GM10248 (cell line): ENCODE results near the gene CCSAP.

Experiments used
- CTCF ChIA-PET: fragments of 300-600 bp; sonication (Branson Sonifier 250); formaldehyde crosslinking; extraction: SDS; loops from one replicate; lab custom pipeline; 2021; ENCODE audit warnings: antibody characterized with exemption; lab: Yijun Ruan, JAX
- POLR2A ChIA-PET: fragments of 350-650 bp; sonication (Branson Sonifier 250); formaldehyde crosslinking; extraction: SDS; loops from one replicate; lab custom pipeline; 2020; ENCODE audit warnings: antibody characterized with exemption; lab: Yijun Ruan, JAX
- DNase-seq: peaks from one replicate; pipeline ENCODE4 v3.0.0; 2012; ENCODE audit errors: extremely low spot score
- TF ChIP-seq, protein P1 (sequence below): IDR thresholded peaks from 2 replicates; pipeline ENCODE4 v1.5.1; 2012; ENCODE audit warnings: mild to moderate bottlenecking, low read depth; ENCODE audit errors: extremely low read depth, missing control alignments, control extremely low read depth

Gene CCSAP

DNA sequence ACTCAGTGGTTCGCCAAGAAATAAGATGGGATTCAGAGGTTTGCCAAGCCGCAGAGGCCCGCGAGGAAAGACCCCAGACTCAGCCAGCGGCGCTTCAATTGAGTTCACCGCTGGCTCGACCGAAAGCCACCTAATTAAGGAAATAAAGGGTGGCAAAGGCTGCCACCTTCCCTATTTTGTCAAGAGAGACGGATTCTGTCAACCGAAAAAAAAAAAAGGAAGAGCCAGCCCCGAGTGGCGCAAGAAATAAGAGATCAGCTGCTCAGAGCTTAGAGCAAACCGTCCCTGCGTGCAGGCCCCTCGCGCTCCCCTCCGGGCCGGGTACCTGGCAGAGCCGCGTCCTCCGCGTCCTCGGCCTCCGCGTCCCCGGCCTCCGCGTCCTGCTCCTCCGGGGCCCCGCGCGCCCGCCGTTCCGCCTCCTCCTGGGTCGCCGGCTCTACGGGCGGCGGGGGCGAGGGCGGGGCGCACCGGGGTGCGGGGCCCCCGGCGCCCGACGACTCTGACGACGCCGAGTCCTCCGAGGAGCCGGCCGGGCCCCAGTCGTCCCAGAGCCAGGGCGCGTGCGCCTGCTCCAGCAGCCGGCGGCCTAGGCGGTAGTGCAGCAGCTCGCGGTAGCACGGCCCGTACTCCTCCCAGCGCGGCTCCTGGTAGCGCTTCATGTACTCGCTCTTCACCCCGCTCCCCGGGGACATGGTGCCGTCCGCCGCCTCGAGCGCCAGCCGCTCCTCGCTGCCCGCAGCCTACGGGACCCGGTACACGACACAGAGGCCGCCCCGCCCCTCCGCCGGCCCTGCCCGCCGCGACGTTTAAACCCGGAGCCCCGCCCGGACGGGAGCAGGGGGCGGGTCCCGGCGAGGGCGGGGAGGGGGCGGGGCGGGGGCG lies 832 bp downstream of the CCSAP start:
- ChIA-PET POLR2A (no interaction called here), CTCF (no interaction called here)
- peak; percentile 89 for DNase-seq
- TF ChIP-seq, protein P1, sequence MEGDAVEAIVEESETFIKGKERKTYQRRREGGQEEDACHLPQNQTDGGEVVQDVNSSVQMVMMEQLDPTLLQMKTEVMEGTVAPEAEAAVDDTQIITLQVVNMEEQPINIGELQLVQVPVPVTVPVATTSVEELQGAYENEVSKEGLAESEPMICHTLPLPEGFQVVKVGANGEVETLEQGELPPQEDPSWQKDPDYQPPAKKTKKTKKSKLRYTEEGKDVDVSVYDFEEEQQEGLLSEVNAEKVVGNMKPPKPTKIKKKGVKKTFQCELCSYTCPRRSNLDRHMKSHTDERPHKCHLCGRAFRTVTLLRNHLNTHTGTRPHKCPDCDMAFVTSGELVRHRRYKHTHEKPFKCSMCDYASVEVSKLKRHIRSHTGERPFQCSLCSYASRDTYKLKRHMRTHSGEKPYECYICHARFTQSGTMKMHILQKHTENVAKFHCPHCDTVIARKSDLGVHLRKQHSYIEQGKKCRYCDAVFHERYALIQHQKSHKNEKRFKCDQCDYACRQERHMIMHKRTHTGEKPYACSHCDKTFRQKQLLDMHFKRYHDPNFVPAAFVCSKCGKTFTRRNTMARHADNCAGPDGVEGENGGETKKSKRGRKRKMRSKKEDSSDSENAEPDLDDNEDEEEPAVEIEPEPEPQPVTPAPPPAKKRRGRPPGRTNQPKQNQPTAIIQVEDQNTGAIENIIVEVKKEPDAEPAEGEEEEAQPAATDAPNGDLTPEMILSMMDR, result no peak

DNA sequence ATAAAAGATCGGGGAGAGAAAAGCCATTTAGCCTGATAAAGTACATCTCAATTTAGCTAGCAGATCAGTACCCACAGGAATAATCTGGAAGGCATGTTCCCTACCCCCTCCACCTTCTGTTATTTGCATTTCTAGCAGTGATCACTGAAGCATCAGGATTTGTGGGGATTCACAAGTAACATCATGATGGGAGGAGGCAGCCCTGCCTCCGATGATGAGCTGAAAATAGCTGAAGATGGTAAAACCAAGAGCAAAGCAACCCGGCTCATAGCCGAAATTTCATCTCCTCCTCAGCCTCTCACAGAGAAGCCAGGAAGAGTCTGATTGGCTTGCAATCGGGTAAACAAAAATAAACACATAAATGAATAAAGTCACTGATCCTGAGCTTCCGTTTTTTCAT lies 2.4 kb downstream of the CCSAP start:
- no peak for DNase-seq
- TF ChIP-seq, protein P1, result no peak
- ChIA-PET CTCF (interaction anchor here (0.7 kb wide), 1 partner anchor 141 kb away, joined by 3 read pairs; no protein-coding TSS in a partner anchor), POLR2A (no interaction called here)

DNA sequence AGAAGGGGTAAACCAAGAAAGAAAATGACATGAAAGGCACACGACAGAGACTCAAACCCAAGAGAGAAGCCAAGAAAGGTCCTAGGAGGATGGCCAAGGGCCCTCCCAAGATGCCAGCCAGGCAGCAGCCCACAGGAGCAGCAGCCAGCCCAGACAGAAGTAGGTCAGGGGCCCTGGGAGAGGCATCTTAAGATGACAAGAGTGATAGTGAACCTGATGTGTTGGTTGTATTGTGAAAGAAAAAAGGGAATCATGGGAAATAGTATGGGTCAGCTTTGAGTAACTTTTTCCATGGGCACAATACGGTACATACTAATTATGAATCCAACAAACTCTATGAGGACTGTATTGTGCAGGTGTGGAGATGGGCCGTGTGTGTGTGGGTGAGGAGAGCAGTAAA lies 3.3 kb downstream of the CCSAP start:
- POLR2A ChIA-PET, result no interaction called here
- TF ChIP-seq, protein P1, result no peak
- DNase-seq, result no peak
- CTCF ChIA-PET, result interaction anchor here (1.0 kb wide), 1 partner anchor 81 kb away, joined by 3 read pairs; no protein-coding TSS in a partner anchor

DNA sequence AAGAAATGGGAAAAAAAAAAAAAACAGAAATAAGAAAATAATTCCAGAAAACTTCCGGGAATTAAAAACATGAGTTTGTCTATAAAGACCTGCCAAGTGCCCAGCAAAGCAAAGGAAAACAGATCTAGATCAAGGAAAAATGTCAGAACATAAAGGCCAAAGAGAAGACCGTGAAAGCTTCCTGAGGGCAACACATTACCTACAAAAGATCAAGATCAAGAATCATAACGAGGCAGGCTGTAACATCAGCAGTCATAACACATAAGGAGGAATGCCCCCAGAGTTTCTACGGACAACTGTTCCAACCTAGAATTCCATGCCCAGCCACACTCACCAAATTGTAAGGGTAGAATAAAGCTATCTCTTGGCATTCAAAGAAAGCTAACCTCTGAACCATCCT lies 3.8 kb downstream of the CCSAP start:
- ChIA-PET POLR2A (no interaction called here), CTCF (interaction anchor here (0.9 to 1.0 kb wide), 2 partner anchors 81 to 142 kb away, joined by 3 read pairs; no protein-coding TSS in a partner anchor)
- TF ChIP-seq, protein P1, result no peak
- no peak for DNase-seq

DNA sequence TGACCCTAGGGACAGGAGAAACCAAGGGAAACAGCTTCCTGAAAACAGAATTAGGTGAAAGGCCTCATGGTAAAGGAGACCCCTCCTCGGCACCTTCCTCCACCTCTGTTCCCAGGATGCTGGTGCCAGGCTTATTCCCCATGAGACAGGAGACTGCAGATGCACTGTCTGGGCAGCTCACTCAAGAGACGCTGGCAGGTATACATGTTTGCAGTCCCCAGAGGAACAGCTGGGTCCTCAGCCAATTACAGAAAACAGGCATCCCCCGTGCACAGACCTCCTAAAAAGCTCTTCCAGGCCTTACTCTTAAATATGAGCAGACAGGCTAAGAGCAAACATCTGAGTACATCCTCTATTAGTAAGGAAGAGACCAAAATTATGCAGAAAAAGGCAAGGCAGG lies 6.5 kb downstream of the CCSAP start:
- no peak for DNase-seq
- ChIA-PET CTCF (interaction anchor here (1.4 to 2.3 kb wide), 2 partner anchors 11 to 146 kb away, joined by 3 to 8 read pairs; no protein-coding TSS in a partner anchor), POLR2A (no interaction called here)
- TF ChIP-seq, protein P1, result no peak

DNA sequence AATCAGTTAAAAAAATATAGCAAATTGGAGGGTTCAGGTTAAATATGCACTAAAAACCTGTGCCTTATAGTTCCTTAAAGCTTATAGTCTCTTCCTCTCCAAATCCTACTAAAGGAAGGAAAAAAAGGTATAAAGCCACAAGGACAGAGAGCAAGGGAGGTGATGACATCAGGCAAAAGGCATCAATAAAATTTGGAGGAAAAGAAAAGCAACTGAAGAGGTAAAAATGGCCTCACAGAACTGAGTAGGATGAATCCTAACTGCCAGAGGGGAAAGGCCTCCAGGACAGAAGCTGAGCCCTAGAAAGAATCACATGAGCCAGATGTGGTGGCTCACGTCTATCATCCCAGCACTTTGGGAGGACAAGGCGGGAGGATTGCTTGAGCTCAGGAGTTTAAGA lies 8.1 kb downstream of the CCSAP start:
- no peak for DNase-seq
- ChIA-PET POLR2A (no interaction called here), CTCF (interaction anchor here (1.3 to 1.4 kb wide), 2 partner anchors 11 to 141 kb away, joined by 3 to 4 read pairs; no protein-coding TSS in a partner anchor)
- TF ChIP-seq, protein P1, result no peak
